Measurements from ENCODE around the gene MMS19.

DNA sequence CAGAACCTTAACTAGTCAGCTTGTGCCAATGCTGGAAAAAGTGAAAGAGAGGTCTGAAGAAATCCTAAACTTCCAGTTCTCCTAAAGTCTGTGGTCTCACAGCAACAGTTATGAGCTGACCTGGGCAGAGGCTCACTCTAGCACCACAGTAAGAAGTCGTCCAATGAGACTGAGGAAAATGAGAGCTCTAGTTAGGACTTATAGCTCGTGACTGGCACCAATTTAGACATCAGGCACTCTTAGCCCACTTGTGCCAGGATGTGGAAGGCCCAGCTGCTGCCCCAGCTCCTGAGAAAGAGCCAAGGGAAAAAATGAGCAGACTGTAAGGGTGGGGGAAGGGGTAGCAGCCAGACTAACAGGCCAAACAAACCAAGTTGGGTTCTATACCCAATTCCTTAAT lies 7.6 kb downstream of the MMS19 start:
- TF ChIP-seq, protein P1, sequence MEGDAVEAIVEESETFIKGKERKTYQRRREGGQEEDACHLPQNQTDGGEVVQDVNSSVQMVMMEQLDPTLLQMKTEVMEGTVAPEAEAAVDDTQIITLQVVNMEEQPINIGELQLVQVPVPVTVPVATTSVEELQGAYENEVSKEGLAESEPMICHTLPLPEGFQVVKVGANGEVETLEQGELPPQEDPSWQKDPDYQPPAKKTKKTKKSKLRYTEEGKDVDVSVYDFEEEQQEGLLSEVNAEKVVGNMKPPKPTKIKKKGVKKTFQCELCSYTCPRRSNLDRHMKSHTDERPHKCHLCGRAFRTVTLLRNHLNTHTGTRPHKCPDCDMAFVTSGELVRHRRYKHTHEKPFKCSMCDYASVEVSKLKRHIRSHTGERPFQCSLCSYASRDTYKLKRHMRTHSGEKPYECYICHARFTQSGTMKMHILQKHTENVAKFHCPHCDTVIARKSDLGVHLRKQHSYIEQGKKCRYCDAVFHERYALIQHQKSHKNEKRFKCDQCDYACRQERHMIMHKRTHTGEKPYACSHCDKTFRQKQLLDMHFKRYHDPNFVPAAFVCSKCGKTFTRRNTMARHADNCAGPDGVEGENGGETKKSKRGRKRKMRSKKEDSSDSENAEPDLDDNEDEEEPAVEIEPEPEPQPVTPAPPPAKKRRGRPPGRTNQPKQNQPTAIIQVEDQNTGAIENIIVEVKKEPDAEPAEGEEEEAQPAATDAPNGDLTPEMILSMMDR (conservative IDR thresholded peaks at IDR 0.05; ENCODE audit: low read depth, low read length), result no peak
- no peak for TF ChIP-seq EZH2 (IDR thresholded peaks at IDR 0.05; ENCODE audit: borderline replicate concordance, low read depth, low read length, poor library complexity, severe bottlenecking)

Measured in A673 (cell line).